NCI-H2227 (cell line): ENCODE measurements around the gene SLIT3.

ENCODE experiments used
- DNase-seq: peaks from one replicate; lab custom pipeline; 2025; ENCODE audit not compliant: unreplicated experiment; lab: John Stamatoyannopoulos, UW

SLIT3 gene

DNA sequence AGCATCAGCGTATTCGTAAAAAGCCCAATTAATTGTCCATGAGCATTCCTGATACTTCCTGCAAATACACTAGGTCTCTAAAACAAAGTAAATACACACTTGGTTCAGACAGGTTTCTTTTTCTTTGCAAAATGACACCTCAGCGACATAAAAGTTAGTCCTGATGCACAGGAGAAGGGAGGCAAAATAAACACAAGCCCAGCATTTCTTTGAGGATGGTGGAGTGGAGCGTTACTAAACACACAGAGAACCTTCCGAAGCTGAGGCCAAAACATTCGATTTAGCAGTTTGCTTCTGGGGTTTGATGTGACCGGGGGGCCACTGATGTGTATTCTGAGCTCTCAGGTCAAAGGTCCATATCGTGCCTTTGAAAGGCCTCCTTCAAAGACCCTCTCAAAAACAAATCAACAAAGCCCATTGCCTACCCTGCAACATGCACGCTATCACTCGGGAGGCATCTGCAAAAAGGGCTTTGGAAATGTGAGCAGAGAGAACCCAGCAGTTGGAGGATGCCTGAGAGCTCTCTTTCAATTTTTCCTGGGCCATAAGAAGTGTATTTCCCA, 453.3 kb downstream of the SLIT3 start:
- no peak for DNase-seq

DNA sequence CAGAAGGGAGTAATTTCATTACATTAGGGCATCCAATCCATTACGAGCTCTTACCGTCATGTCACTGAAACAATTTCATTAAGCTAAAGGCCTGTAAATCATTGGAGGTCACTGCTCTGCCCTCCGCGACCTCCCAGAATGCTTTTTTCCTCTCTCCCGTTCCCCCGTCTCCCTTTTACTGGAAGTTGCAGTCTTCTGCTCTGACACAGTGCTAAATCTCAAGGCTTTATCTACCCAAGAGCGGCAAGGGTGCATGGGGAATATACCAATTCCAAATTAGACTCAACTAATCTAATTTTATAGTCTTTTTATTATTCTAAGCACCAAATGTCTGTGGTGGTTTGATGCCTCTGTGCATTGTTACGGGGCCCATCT, 456.0 kb downstream of the SLIT3 start:
- no peak for DNase-seq

GRCh38 chr5:168844016-168844921, 456.7 kb downstream of the SLIT3 start:
- no peak for DNase-seq

DNA sequence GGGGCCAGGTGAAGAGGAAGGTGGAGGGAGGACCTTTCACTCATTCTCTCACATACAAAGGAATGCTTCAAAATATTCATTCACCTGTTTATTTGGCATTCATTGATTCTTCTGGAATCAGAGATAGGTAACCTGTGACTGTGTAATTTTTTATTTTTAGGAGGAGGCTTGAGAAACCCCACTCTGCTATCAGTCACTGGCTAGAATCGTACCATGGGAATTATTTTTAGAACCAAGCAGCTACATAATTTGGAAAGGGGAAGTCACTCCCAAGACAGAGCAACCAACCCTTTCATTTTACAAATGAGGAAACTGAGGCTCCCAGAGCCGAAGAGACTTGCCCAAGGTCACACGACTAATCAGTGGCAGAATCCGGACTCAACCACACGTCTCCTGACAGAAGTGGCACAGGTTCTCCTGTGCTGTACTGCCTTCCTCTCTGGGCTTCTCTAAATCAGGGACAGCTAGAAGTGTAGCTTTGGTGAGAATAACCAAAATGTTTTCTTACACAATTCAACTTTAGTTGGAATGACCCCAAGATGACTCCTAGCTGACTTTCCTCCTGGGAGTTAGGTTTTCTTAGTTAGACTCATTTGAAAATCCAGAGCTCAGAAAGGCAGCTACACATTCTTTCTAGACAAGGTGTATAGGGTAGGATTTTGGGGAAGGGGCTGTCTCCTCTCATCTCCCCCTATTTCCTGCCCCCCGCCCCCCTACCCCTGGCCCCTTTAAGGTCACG, 457.5 kb downstream of the SLIT3 start:
- no peak for DNase-seq

DNA sequence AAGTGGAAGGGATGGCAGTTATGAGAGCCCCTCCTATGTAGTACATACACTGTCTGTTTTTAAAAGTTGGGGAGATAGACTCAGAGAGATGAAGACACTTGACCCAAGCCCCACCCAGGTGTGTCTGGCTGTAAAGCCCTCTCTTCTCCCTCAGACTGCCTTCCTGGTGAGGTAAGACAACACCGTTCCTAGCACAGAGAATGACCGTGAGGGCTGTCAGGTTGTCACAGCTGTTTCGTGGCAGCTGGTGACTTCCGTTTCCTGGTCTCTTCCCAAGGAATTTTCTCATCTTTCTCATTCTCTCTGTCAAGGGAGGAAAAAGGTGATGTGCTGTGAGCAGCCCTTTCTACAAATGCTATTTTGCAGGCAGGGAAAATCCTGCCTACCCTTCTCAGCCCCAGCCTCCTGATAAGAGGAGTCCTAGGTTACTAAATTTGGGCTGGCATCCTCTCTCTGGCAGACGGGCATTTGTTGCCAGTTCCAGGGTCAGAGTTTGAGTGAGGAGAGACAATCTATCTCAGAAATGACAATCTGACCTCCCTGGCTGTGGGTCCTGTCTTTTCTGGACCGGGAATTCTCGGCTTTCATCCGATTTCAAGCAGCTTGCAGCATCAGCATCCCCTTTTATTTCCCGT, 458.3 kb downstream of the SLIT3 start:
- no peak for DNase-seq

GRCh38 chr5:168837852-168838251, 463.1 kb downstream of the SLIT3 start:
- no peak for DNase-seq

DNA sequence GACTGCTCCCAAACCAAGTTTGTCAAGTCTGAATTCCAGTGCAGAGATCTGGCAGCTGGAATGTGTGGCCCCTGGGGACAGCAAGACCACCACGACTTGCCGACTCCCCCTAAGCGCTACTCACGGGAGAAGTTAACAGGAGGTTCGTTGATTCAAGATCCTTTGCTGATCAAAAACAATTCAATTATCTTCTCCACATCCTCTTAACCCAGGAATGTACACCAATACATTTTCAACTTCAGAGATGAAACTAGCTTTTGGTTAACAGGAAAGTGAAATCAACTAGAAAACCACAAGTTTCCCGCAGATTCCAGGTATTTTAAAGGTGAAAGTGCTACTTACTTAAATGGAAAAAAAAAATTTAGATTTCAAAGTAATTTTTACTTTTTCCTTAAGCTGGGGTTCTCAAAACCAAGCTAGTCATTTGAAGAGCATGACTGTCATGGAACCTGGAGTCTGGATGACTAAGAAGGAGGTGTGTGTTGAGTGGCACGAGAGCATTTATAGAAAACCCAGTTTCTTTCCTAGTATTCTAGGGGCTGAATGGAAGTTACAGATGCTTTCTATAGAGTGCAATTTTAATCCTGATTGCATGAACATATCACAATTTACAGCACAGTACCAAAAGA, 464.2 kb downstream of the SLIT3 start:
- DNase-seq: no peak

DNA sequence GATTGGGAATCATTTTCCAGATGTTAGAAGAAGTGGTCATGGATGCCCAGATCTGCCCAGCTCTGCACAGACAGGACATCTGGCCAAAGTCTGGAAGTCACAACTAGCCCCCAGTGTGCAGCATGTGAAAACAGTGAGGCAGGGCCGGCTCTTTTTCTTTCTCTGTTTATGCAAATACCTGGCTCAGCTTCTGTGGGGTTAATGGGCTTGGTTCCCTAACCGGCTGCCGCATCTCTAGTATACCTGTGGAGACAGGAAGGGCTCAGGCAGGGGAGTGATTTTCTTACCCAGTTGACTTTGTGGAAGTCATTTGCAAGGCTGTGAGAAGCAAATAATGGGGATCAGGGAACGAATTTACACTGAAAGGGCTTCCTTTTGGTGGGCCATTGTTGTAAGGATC, 467.0 kb downstream of the SLIT3 start:
- no peak for DNase-seq

GRCh38 chr5:168833383-168833782, 467.6 kb downstream of the SLIT3 start:
- DNase-seq: no peak

DNA sequence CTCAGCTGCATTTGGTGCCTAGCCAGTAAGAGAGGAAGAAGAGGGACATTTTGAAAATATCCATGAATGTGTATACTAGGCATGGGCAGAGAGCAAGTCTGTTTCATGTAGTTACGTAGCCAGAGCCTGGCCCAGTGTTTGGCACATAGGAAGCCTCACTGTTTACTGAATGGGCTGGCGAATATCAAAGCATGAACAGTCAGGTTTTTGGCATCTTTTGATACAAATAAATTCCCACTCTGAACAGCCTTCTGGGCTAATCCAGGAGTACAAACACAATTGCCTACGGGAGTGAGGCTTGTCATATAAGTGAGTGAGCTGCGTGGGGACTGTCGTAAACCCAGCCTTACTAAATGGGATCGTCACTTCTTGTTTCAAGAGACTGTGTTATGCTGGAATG, 468.6 kb downstream of the SLIT3 start:
- DNase-seq: no peak

GRCh38 chr5:168831383-168831782, 469.6 kb downstream of the SLIT3 start:
- DNase-seq: no peak

DNA sequence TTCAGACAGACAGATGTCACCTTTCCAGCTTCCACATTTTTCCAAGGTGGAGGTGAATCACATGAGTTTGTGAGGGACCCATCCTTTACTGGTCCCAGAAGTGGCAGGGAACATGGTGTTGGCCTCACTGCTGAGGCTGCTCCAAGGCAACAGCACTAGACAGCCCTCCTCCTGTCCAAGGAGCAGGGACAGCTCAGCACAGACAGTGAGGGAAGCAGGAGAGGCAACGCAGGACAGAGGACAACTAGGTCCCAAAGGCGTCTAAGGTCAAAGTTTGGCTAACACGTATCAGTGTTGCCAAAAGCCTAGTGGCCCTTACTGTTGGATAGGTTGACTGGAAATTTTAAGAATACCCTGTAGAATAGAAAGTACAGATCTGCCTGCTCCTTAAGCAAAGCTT, 470.1 kb downstream of the SLIT3 start:
- no peak for DNase-seq

- no peak for DNase-seq
These were observed 471.0 kb downstream of the SLIT3 start for GRCh38 chr5:168829922-168830417.

GRCh38 chr5:168829044-168829443, 471.9 kb downstream of the SLIT3 start:
- DNase-seq: no peak

GRCh38 chr5:168827636-168828035, 473.3 kb downstream of the SLIT3 start:
- DNase-seq: no peak

- DNase-seq: no peak
These were observed 474.7 kb downstream of the SLIT3 start for GRCh38 chr5:168826246-168826725.

GRCh38 chr5:168822745-168823281, 478.1 kb downstream of the SLIT3 start:
- no peak for DNase-seq

DNA sequence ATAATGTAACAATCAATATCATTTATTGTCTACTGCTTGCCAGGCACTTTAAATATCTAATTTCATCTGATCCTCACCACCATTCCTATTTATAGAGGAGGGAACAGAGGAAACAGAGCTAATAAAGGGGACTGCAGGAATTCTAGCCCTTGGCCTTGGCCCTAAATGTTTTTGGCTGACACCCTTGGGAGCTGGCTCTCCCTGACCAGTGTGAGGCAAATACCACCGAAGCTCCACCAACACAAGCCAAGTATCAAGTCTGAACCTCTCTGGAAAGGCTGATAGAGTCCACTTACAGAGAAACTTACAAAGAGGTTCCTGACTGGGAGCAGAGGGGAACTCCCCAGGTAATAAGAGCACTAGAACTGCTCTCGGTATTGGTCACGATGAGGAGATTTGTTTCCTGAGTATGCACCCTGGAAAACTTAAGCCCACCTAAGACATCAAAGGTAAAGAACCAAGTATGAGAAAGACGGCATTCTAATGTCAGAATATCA, 478.6 kb downstream of the SLIT3 start:
- no peak for DNase-seq

DNA sequence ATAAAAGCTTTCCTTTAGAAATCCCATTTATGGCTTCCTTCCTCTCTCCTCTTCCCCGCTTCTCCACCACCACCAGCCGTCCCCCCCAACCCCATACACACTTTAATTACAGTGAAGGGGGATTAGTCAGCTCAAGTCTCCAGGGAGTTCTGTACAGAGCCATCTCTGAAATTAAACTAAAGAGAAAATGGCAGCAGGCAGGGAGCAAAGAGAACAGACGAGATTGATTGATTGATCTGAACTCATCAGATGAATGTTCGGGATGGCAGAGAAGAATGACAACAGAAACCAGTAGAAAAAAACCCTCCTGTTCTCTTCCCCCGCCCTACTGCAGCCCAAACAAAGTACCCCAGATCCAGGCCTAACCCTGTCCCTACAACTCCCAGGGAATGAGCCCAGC, 480.1 kb downstream of the SLIT3 start:
- no peak for DNase-seq

DNA sequence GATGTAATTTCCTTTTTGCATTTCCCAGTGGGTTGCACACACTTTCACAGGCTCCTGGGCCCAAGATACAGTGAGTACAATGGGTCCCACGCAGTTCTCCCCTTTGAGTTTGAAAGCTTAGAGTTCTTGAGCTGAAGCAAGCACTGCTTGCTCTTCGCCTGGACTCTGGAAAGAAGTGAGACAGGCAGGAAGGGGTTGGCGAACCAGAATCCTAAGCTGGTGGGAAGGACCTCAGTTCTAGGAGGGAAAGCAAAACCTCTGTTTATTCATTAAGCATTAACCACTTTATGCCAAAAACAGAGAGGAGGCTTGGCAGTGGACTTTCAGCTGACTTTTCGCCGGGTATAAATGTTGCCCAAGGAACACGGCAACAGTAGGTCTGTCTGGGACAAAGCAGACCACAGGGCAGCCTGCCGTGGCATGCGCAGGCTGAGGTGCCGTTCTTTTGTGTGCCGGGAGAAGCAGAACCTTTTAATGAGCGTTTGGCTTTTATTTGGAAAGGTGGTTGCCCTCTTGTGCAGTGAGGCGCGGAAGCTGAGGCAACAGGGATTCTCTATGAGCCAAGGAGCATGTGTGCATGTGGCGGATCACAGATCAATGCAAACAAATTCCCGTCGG, 481.8 kb downstream of the SLIT3 start:
- no peak for DNase-seq
